Measurements from ENCODE around the gene PCDHGB3.
"Not testable (repeated sequence)": the region's sequence is repeated elsewhere in the genome, so short reads cannot be mapped to it uniquely, and the experiment has no call there.

PCDHGB3 gene

GRCh38 chr5:141398608-141399007 lies 28.6 kb downstream of the PCDHGB3 start:
- no peak for DNase-seq (ENCODE audit: low read depth)
- TF ChIP-seq CTCF (IDR thresholded peaks at IDR 0.05; ENCODE audit: low read depth, low read length, missing control alignments), result no peak
- H3K4me3 ChIP-seq (ENCODE audit: low read depth, low read length), result no peak overlapping the region; the same call in 1 of the 2 replicates

- no peak overlapping the region for H3K4me3 ChIP-seq (ENCODE audit: low read depth, low read length)
- no peak for TF ChIP-seq CTCF (IDR thresholded peaks at IDR 0.05; ENCODE audit: low read depth, low read length, missing control alignments)
- no peak for DNase-seq (ENCODE audit: low read depth)
Measured at GRCh38 chr5:141399555-141400258, 29.7 kb downstream of the PCDHGB3 start.

GRCh38 chr5:141402553-141403243 lies 32.7 kb downstream of the PCDHGB3 start, which contains the start of gene PCDHGA9:
Gene PCDHGA9, plus strand, starts transcription at chr5:141402778. Its CDS starts 175 bp downstream, at chr5:141402953.
- peak; percentile 54 for TF ChIP-seq CTCF (IDR thresholded peaks at IDR 0.05; ENCODE audit: low read depth, low read length, missing control alignments)
- H3K4me3 ChIP-seq (ENCODE audit: low read depth, low read length), result peak within 1 kb of the TSS; percentile 0; the same call in 1 of the 2 replicates
- no peak for DNase-seq (ENCODE audit: low read depth)

GRCh38 chr5:141403387-141403786 lies 33.3 kb downstream of the PCDHGB3 start:
- TF ChIP-seq CTCF (IDR thresholded peaks at IDR 0.05; ENCODE audit: low read depth, low read length, missing control alignments), result no peak
- DNase-seq (ENCODE audit: low read depth), result no peak
- no peak overlapping the region for H3K4me3 ChIP-seq (ENCODE audit: low read depth, low read length)

GRCh38 chr5:141407790-141408505 lies 37.9 kb downstream of the PCDHGB3 start, which contains the start of gene PCDHGB6:
Gene PCDHGB6, plus strand, starts transcription at chr5:141408021. Its CDS starts 182 bp downstream, at chr5:141408203.
- peak within 1 kb of the TSS; percentile 62 for H3K4me3 ChIP-seq (ENCODE audit: low read depth, low read length)
- DNase-seq (ENCODE audit: low read depth), result not testable (repeated sequence)
- peak; percentile 91 for TF ChIP-seq CTCF (IDR thresholded peaks at IDR 0.05; ENCODE audit: low read depth, low read length, missing control alignments)

- no peak for DNase-seq (ENCODE audit: low read depth)
- H3K4me3 ChIP-seq (ENCODE audit: low read depth, low read length), result no peak overlapping the region
- no peak for TF ChIP-seq CTCF (IDR thresholded peaks at IDR 0.05; ENCODE audit: low read depth, low read length, missing control alignments)
Measured at GRCh38 chr5:141409598-141410306, 39.7 kb downstream of the PCDHGB3 start.

Measured in GM12864 (cell line).